OCI-LY3 (cell line): Measurements from ENCODE around the gene FAT1.

Source experiments
- H2AFZ ChIP-seq: fragments of 200-600, 300-600 bp; shearing (Covaris generic); 2 replicates; pipeline ENCODE4 v1.6.0; 2014; ENCODE audit warnings: antibody characterized with exemption, low read depth, low read length
- H3K27ac ChIP-seq: fragments of 200-600, 300-600 bp; sonication (generic); 2 replicates; pipeline ENCODE4 v1.5.1; 2014; ENCODE audit warnings: mild to moderate bottlenecking, low read length, moderate library complexity, mixed read lengths
- H3K27me3 ChIP-seq: fragments of 200-600, 300-600 bp; sonication (generic); 2 replicates; pipeline ENCODE4 v1.6.1; 2014; ENCODE audit warnings: low read depth, low read length, mixed read lengths
- H3K36me3 ChIP-seq: fragments of 200-600, 300-600 bp; sonication (generic); replicated peaks from 2 replicates; pipeline ENCODE3; 2014; ENCODE audit warnings: low read depth, low read length, mixed read lengths
- H3K4me1 ChIP-seq: fragments of 300-600, 200-600 bp; sonication (generic); 2 replicates; pipeline ENCODE4 v1.6.1; 2014; ENCODE audit warnings: low read length, mixed read lengths
- H3K4me2 ChIP-seq: fragments of 200-600, 300-600 bp; sonication (generic); 2 replicates; pipeline ENCODE4 v1.6.1; 2014; ENCODE audit warnings: low read length, mixed read lengths
- H3K4me3 ChIP-seq: fragments of 300-600, 200-600 bp; sonication (generic); 2 replicates; pipeline ENCODE4 v1.5.1; 2014; ENCODE audit warnings: antibody characterized with exemption, mild to moderate bottlenecking, low read length, moderate library complexity
- H3K79me2 ChIP-seq: fragments of 300-600, 200-600 bp; shearing (Covaris generic); 2 replicates; pipeline ENCODE4 v1.6.1; 2014; ENCODE audit warnings: mild to moderate bottlenecking, low read length, mixed read lengths
- H3K9ac ChIP-seq: fragments of 300-600, 200-600 bp; shearing (Covaris generic); 2 replicates; pipeline ENCODE4 v1.6.0; 2014; ENCODE audit warnings: mild to moderate bottlenecking, low read length, moderate library complexity
- H3K9me3 ChIP-seq: fragments of 200-600, 300-600 bp; shearing (Covaris generic); 2 replicates; pipeline ENCODE4 v1.6.1; 2014; ENCODE audit warnings: low read length, mixed read lengths; ENCODE audit not compliant: insufficient read depth
- H4K20me1 ChIP-seq: fragments of 200-600, 300-600 bp; sonication (generic); 2 replicates; pipeline ENCODE4 v1.6.1; 2016; ENCODE audit warnings: low read length, mixed read lengths; ENCODE audit not compliant: insufficient read depth
- EZH2phosphoT487 ChIP-seq: fragments of 200-600 bp; shearing (Covaris generic); IDR thresholded peaks from 2 replicates; pipeline ENCODE4 v1.6.1; 2018; ENCODE audit warnings: antibody characterized with exemption, mixed run types, low read depth
- TF ChIP-seq, protein P1 (sequence below): fragments of 200-600, 300-600 bp; sonication (generic); IDR thresholded peaks from 2 replicates; pipeline ENCODE4 v1.5.1; 2014; ENCODE audit warnings: antibody characterized with exemption, low read length, low read depth

The FAT1 gene

DNA sequence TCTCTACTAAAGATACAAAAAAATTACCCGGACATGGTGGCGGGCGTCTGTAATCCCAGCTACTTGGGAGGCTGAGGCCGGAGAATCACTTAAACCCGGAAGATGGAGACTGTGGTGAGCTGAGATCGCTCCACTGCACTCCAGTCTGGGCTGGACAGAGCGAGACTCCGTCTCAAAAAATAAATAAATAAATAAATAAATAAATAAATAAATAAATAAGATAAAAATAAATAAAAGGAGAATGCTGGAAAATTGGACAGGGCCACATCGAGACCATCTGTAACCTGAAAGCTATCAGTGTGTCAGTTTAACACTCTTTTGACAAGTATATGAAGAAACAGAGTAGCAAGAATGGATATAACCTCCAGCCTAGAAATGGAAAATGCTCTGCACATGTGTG is 15.7 kb upstream of the FAT1 start:
- Histone ChIP-seq H3K4me1 (no peaks in the 10 kb centered on the region), H4K20me1 (no peaks in the 10 kb centered on the region), H3K4me2 (no peak overlapping the region), H3K36me3 (no peaks in the 10 kb centered on the region), H3K27me3 (no peaks in the 10 kb centered on the region), H3K27ac (no peak overlapping the region), H2AFZ (no peak overlapping the region), H3K9ac (no peak overlapping the region), H3K79me2 (no peaks in the 10 kb centered on the region), H3K4me3 (no peak overlapping the region), H3K9me3 (no peaks in the 10 kb centered on the region)
- TF ChIP-seq, protein P1, sequence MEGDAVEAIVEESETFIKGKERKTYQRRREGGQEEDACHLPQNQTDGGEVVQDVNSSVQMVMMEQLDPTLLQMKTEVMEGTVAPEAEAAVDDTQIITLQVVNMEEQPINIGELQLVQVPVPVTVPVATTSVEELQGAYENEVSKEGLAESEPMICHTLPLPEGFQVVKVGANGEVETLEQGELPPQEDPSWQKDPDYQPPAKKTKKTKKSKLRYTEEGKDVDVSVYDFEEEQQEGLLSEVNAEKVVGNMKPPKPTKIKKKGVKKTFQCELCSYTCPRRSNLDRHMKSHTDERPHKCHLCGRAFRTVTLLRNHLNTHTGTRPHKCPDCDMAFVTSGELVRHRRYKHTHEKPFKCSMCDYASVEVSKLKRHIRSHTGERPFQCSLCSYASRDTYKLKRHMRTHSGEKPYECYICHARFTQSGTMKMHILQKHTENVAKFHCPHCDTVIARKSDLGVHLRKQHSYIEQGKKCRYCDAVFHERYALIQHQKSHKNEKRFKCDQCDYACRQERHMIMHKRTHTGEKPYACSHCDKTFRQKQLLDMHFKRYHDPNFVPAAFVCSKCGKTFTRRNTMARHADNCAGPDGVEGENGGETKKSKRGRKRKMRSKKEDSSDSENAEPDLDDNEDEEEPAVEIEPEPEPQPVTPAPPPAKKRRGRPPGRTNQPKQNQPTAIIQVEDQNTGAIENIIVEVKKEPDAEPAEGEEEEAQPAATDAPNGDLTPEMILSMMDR: no peak
- no peak for TF ChIP-seq EZH2phosphoT487

- H4K20me1 ChIP-seq: no peaks in the 10 kb centered on the region
- no peak overlapping the region for H3K4me2 ChIP-seq
- H3K79me2 ChIP-seq: no peaks in the 10 kb centered on the region
- TF ChIP-seq, protein P1: no peak
- no peak for TF ChIP-seq EZH2phosphoT487
- no peak overlapping the region for H3K9ac ChIP-seq
- no peaks in the 10 kb centered on the region for H3K27me3 ChIP-seq
- no peak overlapping the region for H2AFZ ChIP-seq
- no peak overlapping the region for H3K4me3 ChIP-seq
- H3K27ac ChIP-seq: no peak overlapping the region
- no peaks in the 10 kb centered on the region for H3K9me3 ChIP-seq
- no peaks in the 10 kb centered on the region for H3K36me3 ChIP-seq
- H3K4me1 ChIP-seq: no peaks in the 10 kb centered on the region
These were observed 14.8 kb upstream of the FAT1 start for GRCh38 chr4:186738421-186738820.

- Histone ChIP-seq H3K4me3 (no peak overlapping the region), H3K9ac (no peak overlapping the region), H2AFZ (no peak overlapping the region), H3K9me3 (no peaks in the 10 kb centered on the region), H3K36me3 (no peaks in the 10 kb centered on the region), H3K4me1 (no peaks in the 10 kb centered on the region), H4K20me1 (no peaks in the 10 kb centered on the region), H3K27me3 (no peaks in the 10 kb centered on the region), H3K79me2 (no peaks in the 10 kb centered on the region), H3K4me2 (no peak overlapping the region), H3K27ac (no peak overlapping the region)
- TF ChIP-seq, protein P1: no peak
- no peak for TF ChIP-seq EZH2phosphoT487
These were observed 13.8 kb upstream of the FAT1 start for GRCh38 chr4:186737427-186737826.

- Histone ChIP-seq H2AFZ (no peak overlapping the region), H3K4me3 (no peak overlapping the region), H4K20me1 (no peaks in the 10 kb centered on the region), H3K9ac (no peak overlapping the region), H3K36me3 (no peaks in the 10 kb centered on the region), H3K27ac (no peak overlapping the region), H3K79me2 (no peaks in the 10 kb centered on the region), H3K4me1 (no peaks in the 10 kb centered on the region), H3K27me3 (no peaks in the 10 kb centered on the region), H3K4me2 (no peak overlapping the region), H3K9me3 (no peaks in the 10 kb centered on the region)
- no peak for TF ChIP-seq EZH2phosphoT487
- TF ChIP-seq, protein P1: no peak
These were observed 12.8 kb upstream of the FAT1 start for GRCh38 chr4:186736466-186736865.
